Measurements from ENCODE around the gene SPIRE2.

SPIRE2 gene

DNA sequence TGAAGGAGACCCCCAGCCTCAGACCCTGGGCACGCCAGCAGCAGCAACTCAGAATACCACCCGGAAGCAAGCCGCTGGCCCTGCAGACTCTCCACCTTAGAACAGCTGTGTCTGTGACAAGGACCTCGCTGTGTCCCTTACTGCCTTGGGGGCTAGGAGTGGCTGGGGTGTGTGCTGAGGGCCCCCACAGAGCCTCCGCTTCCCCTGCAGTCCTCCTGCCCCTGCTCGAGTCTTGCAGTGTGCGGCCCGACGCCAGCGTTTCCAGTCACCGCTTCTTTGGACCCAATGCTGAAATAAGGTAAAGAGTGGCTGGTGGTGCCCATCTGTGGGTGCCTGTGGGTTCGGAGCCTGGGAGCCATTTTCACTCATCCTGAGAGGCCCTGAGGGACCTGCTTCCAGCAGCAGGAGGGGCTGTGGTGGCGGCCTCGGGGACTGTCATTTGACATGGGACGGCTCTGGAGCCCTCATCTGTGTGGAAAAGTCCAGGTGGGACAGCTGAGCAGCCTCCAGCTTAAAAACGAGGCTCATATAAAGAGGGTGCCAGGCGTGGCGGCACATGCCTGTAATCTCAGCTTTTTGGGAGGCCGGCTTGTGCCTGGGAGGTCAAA lies 75.7 kb downstream of the SPIRE2 start:
- no peak for DNase-seq (ENCODE audit: extremely low spot score)
- CTCF ChIA-PET: no interaction called here
- POLR2A ChIA-PET: no interaction called here
- TF ChIP-seq, protein P1, sequence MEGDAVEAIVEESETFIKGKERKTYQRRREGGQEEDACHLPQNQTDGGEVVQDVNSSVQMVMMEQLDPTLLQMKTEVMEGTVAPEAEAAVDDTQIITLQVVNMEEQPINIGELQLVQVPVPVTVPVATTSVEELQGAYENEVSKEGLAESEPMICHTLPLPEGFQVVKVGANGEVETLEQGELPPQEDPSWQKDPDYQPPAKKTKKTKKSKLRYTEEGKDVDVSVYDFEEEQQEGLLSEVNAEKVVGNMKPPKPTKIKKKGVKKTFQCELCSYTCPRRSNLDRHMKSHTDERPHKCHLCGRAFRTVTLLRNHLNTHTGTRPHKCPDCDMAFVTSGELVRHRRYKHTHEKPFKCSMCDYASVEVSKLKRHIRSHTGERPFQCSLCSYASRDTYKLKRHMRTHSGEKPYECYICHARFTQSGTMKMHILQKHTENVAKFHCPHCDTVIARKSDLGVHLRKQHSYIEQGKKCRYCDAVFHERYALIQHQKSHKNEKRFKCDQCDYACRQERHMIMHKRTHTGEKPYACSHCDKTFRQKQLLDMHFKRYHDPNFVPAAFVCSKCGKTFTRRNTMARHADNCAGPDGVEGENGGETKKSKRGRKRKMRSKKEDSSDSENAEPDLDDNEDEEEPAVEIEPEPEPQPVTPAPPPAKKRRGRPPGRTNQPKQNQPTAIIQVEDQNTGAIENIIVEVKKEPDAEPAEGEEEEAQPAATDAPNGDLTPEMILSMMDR (IDR thresholded peaks at IDR 0.05; ENCODE audit: control extremely low read depth, extremely low read depth, low read depth, missing control alignments): no peak

DNA sequence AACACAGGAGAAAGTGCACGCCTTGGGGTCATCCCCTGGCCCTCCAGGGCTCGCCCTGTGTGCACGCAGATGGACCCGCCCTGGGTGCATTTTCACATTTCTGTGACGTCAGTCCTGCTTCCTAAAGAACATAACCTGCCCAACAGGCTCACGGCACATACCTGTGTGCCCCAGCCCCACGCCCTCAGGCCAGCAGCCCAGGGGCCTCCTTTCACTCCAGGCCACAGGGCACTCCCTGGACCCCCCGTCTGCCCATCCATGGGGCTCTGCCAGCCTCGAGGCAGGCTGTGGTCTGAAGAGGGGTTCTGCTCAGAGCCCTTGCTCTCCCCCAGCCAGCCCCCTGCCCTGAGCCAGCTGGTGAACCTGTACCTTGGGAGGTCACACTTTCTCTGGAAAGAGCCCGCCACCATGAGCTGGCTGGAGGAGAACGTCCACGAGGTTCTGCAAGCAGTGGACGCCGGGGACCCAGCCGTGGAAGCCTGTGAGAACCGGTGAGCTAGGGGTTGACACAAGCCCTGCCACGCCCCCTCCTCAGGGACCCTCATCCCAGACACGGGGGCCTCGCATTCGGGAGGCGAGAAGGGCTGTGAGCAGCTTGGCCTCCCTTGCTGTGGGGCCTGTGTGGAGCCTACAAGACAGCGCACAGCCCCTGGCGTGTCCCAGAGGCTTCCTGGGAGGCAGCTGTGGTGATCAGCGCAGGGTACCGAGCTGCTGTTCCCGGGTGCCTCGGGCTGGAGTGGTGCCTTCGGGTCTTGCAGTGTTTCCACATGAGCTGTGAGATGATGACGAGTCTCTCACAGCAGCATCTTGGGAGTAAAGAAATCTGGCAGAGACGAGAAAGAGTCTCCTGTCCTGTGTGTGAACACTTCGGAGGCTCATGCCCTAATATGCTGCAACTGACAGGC lies 76.6 kb downstream of the SPIRE2 start:
- TF ChIP-seq, protein P1 (IDR thresholded peaks at IDR 0.05; ENCODE audit: control extremely low read depth, extremely low read depth, low read depth, missing control alignments): no peak
- CTCF ChIA-PET: no interaction called here
- DNase-seq (ENCODE audit: extremely low spot score): no peak
- POLR2A ChIA-PET: no interaction called here

DNA sequence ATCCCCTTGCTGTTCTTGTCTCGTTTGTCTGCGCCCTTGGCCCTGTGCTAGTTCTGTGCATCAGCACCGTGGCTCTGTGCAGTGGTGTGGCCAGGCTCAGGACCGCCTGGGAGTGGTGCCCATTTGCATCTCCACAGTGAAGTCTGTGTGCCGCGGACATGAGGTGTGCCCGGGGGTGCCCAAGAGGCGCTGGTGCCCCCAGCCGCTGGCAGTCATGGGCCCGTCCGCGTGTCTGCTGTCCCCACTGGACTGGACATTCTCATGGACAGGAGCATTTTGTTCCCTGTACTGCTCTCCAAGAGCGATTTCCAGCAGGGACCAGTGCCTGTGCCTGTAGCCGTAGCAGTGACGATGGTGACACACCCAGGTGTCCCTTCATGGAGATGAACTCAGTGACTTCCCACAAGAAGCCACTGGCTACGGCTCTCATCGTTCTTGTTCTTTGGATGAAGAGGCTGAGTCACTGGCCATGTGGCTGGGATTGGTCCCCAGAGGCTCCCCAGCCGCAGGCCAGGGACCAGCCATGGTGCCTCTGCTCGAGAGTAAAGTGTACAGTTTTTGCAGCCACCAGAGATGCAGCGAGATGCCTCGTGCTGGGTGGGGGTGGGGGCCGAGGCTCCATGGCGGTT lies 77.3 kb downstream of the SPIRE2 start:
- no peak for DNase-seq (ENCODE audit: extremely low spot score)
- ChIA-PET CTCF (no interaction called here), POLR2A (no interaction called here)
- TF ChIP-seq, protein P1 (IDR thresholded peaks at IDR 0.05; ENCODE audit: control extremely low read depth, extremely low read depth, low read depth, missing control alignments): no peak

DNA sequence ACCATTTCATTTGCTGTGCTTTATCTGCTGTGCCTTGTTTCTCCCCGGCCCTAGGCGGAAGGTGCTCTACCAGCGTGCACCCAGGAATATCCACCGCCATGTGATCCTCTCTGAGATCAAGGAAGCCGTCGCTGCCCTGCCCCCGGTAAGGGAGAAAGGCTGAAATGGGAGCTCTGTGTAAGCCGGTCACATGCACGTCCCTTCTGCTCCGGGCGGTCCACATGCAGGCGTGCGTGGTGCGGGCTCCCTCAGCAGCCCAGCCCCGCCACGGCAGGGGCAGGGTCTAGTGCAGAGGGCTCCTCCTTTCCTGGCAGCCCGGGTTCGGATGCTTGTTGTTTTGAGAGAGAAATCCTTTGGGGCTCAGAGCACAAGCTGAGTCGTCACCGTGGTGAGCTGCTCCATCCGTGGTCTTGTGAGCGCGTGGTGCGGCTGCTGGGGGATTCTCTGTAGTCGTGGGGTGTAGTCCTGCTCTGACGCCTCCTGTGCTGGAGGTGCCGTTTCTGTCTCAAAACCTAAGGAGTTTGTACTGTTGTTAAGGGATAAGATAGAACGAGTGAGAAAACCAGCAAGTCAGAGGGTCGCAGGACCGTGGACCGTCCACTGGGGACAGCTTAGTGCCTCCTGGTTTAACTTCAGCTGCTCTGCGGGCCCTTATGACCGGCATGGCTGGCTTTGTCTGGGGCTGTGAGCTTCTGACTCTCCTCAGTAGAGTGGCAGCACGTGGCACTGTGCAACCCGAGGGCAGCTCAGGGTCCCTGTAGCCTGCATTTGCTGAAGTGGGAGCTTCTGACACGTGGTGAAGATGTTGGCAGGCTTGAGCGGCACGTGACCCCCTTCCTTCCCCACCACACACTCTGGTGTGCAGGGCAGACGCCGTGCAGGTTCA lies 78.1 kb downstream of the SPIRE2 start:
- no peak for DNase-seq (ENCODE audit: extremely low spot score)
- TF ChIP-seq, protein P1 (IDR thresholded peaks at IDR 0.05; ENCODE audit: control extremely low read depth, extremely low read depth, low read depth, missing control alignments): no peak
- ChIA-PET CTCF (interaction anchor here (1.2 to 2.0 kb wide), 2 partner anchors 12 to 41 kb away, joined by 4 read pairs; partner anchors contain the start of gene MC1R), POLR2A (interaction anchor here (1.1 kb wide), 1 partner anchor 19 kb away, joined by 3 read pairs; no protein-coding TSS in a partner anchor)

DNA sequence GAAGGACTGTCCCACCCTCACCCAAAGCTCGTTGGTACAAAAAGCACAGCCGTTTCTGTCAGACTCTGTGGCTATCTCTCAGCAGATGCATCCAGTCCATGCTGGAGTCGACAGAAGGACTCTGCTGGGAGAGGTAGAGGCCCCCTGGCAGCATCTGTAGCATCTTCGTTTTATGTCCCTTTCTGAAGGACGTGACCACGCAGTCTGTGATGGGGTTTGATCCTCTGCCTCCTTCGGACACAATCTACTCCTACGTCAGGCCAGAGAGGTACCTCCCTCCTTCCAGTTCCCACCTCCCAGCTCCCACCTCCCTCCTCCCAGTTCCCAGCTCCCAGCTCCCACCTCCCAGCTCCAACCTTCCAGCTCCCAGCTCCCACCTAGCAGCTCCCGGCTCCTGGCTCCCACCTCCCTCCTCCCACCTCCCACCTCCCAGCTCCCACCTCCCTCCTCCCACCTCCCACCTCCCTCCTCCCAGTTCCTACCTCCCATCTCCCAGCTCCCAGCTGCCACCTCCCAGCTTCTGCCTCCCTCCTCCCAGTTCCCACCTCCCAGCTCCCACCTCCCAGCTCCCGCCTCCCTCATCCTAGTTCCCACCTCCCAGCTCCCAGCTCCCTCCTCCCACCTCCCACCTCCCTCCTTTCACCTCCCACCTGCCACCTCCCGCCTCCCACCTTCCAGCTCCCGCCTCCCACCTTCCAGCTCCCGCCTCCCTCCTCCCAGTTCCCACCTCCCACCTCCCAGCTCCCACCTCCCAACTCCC lies 79.0 kb downstream of the SPIRE2 start:
- ChIA-PET CTCF (interaction anchor here (1.2 to 4.3 kb wide), 8 partner anchors 11 to 207 kb away, joined by 3 to 29 read pairs (median 4); partner anchors contain the start of genes MC1R and TUBB3), POLR2A (interaction anchor here (0.6 to 1.1 kb wide), 2 partner anchors 20 to 201 kb away, joined by 3 read pairs; no protein-coding TSS in a partner anchor)
- DNase-seq (ENCODE audit: extremely low spot score): no peak
- TF ChIP-seq, protein P1 (IDR thresholded peaks at IDR 0.05; ENCODE audit: control extremely low read depth, extremely low read depth, low read depth, missing control alignments): no peak

All from GM10248 (cell line).